Kidney (tissue), 14 donors: ENCODE data around the gene EEF1AKMT1. TPM values are rescaled to one million over a fixed set of nuclear protein-coding genes. Genes with fewer than 3 reads are reported as not detected.
"Not testable (repeated sequence)": the region's sequence is repeated elsewhere in the genome, so short reads cannot be mapped to it uniquely, and the experiment has no call there.

Experiments used
- DNase-seq, 5 donors: peaks; one replicate each; pipeline ENCODE4 v3.0.0-alpha.2; 2013 to 2020
- FAIRE-seq: peaks from 2 replicates; lab custom pipeline; 2012; peaks lifted over from hg19 to GRCh38; lab: Jason Lieb, UNC
- H3K27ac ChIP-seq, 2 donors: one replicate each; pipeline ENCODE4 v1.7.0; 2013; ENCODE audit warnings: low read depth in 2 of 2, low read length in 2 of 2, inconsistent platforms in 1 of 2
- H3K27me3 ChIP-seq: one replicate; pipeline ENCODE4 v1.7.1; 2013; ENCODE audit warnings: low read length, inconsistent platforms; ENCODE audit not compliant: control insufficient read depth, insufficient read depth
- H3K36me3 ChIP-seq, 3 donors: one replicate each; pipeline versions ENCODE4 v1.7.0 to v1.7.1; 2013; ENCODE audit warnings: low read length in 3 of 3, control low read depth in 1 of 3, inconsistent platforms in 1 of 3; ENCODE audit not compliant: insufficient read depth in 3 of 3, control insufficient read depth in 2 of 3
- H3K4me1 ChIP-seq, 3 donors: one replicate each; pipeline versions ENCODE4 v1.7.0 to v1.7.1; 2013; ENCODE audit warnings: low read length in 3 of 3, inconsistent platforms in 1 of 3, low read depth in 1 of 3; ENCODE audit not compliant: control insufficient read depth in 2 of 3, insufficient read depth in 2 of 3
- H3K4me3 ChIP-seq, 3 donors: one replicate each; pipeline versions ENCODE4 v1.7.0 to v1.8.1; 2013; ENCODE audit warnings: low read length in 3 of 3, control low read depth in 1 of 3, inconsistent platforms in 1 of 3
- H3K9ac ChIP-seq, 3 donors: one replicate each; pipeline versions ENCODE4 v1.7.0 to v1.7.1; 2013; ENCODE audit warnings: low read length in 3 of 3, control low read depth in 1 of 3, inconsistent platforms in 1 of 3
- H3K9me3 ChIP-seq, 3 donors: one replicate each; pipeline versions ENCODE4 v1.7.0 to v1.7.1; 2013; ENCODE audit warnings: low read length in 3 of 3, control low read depth in 1 of 3, inconsistent platforms in 1 of 3; ENCODE audit not compliant: control insufficient read depth in 2 of 3, insufficient read depth in 1 of 3
- CTCF ChIP-seq: IDR thresholded peaks from 3 replicates; pipeline ENCODE4 v1.5.1; 2012; ENCODE audit warnings: mild to moderate bottlenecking, moderate library complexity, borderline replicate concordance; ENCODE audit not compliant: insufficient read depth; ENCODE audit errors: extremely low read depth
- intact Hi-C: fragments of 100-400 bp; cut with DNase I; formaldehyde crosslinking; loops from one replicate; pipeline ENCODE4 v1.11.1; 2022
- polyA plus RNA-seq: library from polyadenylated mRNA; stranded (reverse); fragments of 350-450 nt; fragmentation: Illumina TruSeq; extraction: RNeasy Lipid Tissue Mini Kit (QIAGEN cat#74804); gene quantifications from one replicate; pipeline ENCODE4 v1.2.3, GENCODE V29; 2014; ENCODE audit warnings: low read depth, low replicate concordance; ENCODE audit not compliant: insufficient read depth
- total RNA-seq: library from RNA; stranded (reverse); fragmentation: NEBNext Ultra II Directional; extraction: Animal tissue kit (Norgen Biotek cat#: 25700); gene quantifications from one replicate; pipeline ENCODE4 v1.2.1, GENCODE V29; 2021
- donor health status: control.
- donor health status: control.
- donor health status: control.
- donor health status: control.
- donor health status: control.
- donor health status: DM: yes; HTN: yes; CAD: no.
- donor health status: Normal renal cell carcinoma (clear cell type).

Gene EEF1AKMT1
- total and polyA plus RNA-seq, 2 donors from 2014 or later: 10.7 to 16.6 TPM

- no peaks in the 10 kb centered on the region for H3K27me3 ChIP-seq
- H3K9ac ChIP-seq: no peak overlapping the region
- H3K9me3 ChIP-seq: peaks cover 0 to 7% (median 0%) of the 10 kb centered on the region in 3 donors
- no peaks in the 10 kb centered on the region for H3K4me1 ChIP-seq
- no peak for FAIRE-seq
- H3K36me3 ChIP-seq: no peaks in the 10 kb centered on the region
- H3K4me3 ChIP-seq: no peak overlapping the region
- no peak for DNase-seq
- TF ChIP-seq CTCF: no peak
- no peak overlapping the region for H3K27ac ChIP-seq
- intact Hi-C loops: no loop called here
Measured at GRCh38 chr13:20749377-20749776, 24.4 kb downstream of the EEF1AKMT1 start.

- intact Hi-C loops, H3K27ac ChIP-seq, H3K27me3 ChIP-seq, H3K4me1 ChIP-seq, DNase-seq, H3K4me3 ChIP-seq, FAIRE-seq, H3K36me3 ChIP-seq, H3K9ac ChIP-seq, H3K9me3 ChIP-seq: not testable (repeated sequence)
Measured at GRCh38 chr13:20743830-20744404, 29.8 kb downstream of the EEF1AKMT1 start.

GRCh38 chr13:20740021-20740420 is 33.7 kb downstream of the EEF1AKMT1 start:
- Histone ChIP-seq H3K27me3 (no peaks in the 10 kb centered on the region), H3K27ac (no peak overlapping the region), H3K9me3 (no peaks in the 10 kb centered on the region), H3K4me1 (no peaks in the 10 kb centered on the region), H3K9ac (no peak overlapping the region), H3K4me3 (no peak overlapping the region), H3K36me3 (no peaks in the 10 kb centered on the region)
- FAIRE-seq: no peak
- no peak for TF ChIP-seq CTCF
- no peak for DNase-seq
- intact Hi-C loops: no loop called here

- intact Hi-C loops: no loop called here
- Histone ChIP-seq H3K36me3 (no peaks in the 10 kb centered on the region), H3K4me1 (no peaks in the 10 kb centered on the region), H3K9ac (no peak overlapping the region), H3K27ac (no peak overlapping the region), H3K27me3 (no peaks in the 10 kb centered on the region), H3K9me3 (no peaks in the 10 kb centered on the region), H3K4me3 (no peak overlapping the region)
- FAIRE-seq (no peak), DNase-seq (no peak)
- TF ChIP-seq CTCF: no peak
Measured at GRCh38 chr13:20738616-20739015, 35.1 kb downstream of the EEF1AKMT1 start.
